ENCODE measurements around the gene RNF166.
A peak's percentile ranks its signal among the peaks of the same experiment; 100 is the strongest.
"Not testable (repeated sequence)": the region's sequence is repeated elsewhere in the genome, so short reads cannot be mapped to it uniquely, and the experiment has no call there.

RNF166 gene

DNA sequence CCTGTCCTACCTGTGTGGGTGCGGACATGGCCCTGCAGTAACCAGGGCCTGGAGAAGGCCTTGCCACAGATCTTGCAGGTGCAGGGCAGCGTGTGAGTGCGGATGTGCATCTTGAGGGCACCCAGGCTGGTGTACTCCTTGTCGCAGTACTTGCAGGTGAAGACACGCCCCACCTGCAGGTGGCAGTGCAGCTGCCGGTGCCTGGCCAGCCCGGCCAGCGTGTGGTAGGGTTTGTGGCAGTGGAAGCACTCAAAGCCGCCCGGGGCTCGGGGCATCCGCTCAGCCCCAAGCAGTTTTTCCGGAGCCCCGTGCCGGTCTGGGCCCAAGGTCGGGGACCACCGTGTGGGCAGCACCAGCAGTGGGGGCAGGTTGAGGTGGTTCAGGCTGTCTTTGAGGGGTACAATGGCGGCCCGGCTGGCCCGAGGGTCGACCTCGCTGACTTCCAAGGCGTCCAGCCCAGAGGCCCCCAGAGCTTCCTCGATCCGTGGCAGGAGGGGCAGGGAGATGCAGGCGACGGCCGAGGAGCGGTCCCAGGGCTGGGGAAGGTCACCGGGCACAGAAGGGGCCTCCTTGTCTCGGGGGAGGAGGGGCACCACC lies 25.0 kb downstream of the RNF166 start:
- H3K36me3 Mint-ChIP-seq (ENCODE audit: low read depth) = peaks cover 66% of the 10 kb centered on the region
- H3K27ac Mint-ChIP-seq = peak overlapping the region; percentile 98
- H3K27me3 Mint-ChIP-seq = no peaks in the 10 kb centered on the region
- H3K4me1 Mint-ChIP-seq (ENCODE audit: low read depth) = peaks cover 43% of the 10 kb centered on the region
- H3K9me3 Mint-ChIP-seq = no peaks in the 10 kb centered on the region
- peak overlapping the region; percentile 69 for H3K4me3 Mint-ChIP-seq
- intact Hi-C loops (cut with micrococcal nuclease) = loop anchor here (10.0 kb wide), 1 partner anchor 46 kb away; the partner anchor contains the start of gene IL17C

DNA sequence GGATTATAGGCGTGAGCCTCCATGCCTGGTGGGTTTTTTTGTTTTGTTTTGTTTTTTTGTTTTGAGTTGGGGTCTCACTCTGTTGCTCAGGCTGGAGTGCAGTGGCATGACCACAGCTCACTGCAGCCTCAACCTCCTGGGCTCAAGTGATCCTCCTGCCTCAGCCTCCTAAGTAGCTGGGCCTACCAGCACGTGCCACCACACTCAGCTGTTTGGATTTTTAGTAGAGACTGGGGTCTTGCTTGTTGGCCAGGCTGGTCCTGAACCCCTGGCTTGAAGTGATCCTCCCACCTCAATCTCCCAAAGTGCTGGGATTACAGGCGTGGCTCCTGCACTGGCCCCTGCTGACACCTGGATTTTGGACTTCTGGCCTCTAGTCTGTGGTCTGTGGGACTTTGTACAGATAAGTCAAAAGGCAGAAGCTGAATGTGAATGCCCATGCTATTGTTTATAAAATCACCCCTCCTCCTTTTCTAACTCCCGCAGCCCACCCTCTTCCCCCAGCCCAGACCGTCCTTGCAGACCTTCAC lies 25.6 kb downstream of the RNF166 start:
- Mint-ChIP-seq H3K4me3 (peak overlapping the region; percentile 69), H3K4me1 (ENCODE audit: low read depth) (peaks cover 43% of the 10 kb centered on the region), H3K9me3 (no peaks in the 10 kb centered on the region), H3K27ac (peak overlapping the region; percentile 98), H3K27me3 (no peaks in the 10 kb centered on the region), H3K36me3 (ENCODE audit: low read depth) (peaks cover 71% of the 10 kb centered on the region)
- intact Hi-C loops (cut with micrococcal nuclease) = loop anchor here (10.0 kb wide), 1 partner anchor 46 kb away; the partner anchor contains the start of gene IL17C

DNA sequence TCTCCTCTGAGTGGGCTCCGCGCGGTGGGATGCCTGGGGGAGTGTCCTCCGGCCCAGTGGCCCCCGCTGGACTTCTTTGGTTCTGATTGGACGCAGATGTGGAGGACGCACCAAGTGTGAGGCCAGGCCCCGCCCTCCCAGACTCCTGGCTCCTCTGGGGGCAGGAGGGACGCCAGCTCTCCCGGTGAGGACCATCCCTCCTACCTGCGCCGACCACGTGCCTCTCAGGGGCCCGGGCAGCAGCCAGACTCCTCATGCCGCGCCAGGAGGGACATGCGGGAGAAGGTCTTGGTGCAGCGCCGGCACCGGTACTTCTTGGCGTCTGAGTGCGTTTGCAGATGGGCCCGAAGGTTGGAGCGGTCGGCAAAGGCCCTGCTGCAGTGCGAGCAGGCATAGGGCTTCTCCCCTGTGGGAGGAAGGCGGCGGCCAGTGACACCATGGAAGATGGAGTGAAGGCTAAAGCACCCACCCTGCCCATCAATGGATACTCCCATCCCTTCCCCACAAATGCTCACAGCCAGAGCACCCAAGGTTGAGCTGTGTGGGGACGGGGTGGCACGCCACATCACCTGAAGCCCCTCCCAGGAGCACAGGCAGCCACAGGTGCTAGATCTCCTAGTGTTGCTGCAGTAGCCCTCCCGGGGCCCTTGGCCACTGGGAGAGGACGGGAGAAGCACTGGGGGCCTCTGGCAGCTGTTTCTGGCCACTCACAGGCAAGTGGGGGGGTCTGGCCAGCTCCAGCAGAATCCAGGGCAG lies 27.8 kb downstream of the RNF166 start:
- H3K4me3 Mint-ChIP-seq = no peak overlapping the region

DNA sequence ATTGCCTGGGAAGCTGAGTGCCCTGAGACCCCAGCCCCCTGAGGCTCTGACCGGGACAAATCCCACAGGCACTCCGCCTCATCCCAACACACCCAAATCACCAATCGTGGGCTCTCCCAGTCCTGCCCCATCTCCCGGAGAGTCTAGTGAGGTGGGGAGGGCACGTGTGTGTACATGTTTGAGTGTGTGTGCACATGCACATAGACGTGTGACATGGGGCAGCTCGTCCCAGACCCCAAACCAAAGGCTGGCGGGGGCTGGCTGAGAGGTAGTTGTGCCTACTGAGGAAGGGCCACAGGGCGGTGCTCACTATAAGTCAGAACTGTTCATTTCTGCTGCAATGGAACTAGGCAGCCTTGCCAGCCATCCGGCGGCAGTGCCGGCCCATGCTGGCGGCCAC lies 28.5 kb downstream of the RNF166 start:
- peaks cover 28% of the 10 kb centered on the region for H3K4me1 Mint-ChIP-seq (ENCODE audit: low read depth)
- H3K9me3 Mint-ChIP-seq = no peaks in the 10 kb centered on the region
- no peaks in the 10 kb centered on the region for H3K27me3 Mint-ChIP-seq
- intact Hi-C loops (cut with micrococcal nuclease) = no loop called here
- no peak overlapping the region for H3K4me3 Mint-ChIP-seq
- no peak overlapping the region for H3K27ac Mint-ChIP-seq
- peaks cover 82% of the 10 kb centered on the region for H3K36me3 Mint-ChIP-seq (ENCODE audit: low read depth)

More for the DNA sequence above, 27.8 kb downstream of the RNF166 start:
- Mint-ChIP-seq H3K27ac (no peak overlapping the region), H3K9me3 (no peaks in the 10 kb centered on the region), H3K36me3 (ENCODE audit: low read depth) (peaks cover 82% of the 10 kb centered on the region), H3K4me1 (ENCODE audit: low read depth) (peaks cover 29% of the 10 kb centered on the region), H3K27me3 (no peaks in the 10 kb centered on the region)
- intact Hi-C loops (cut with micrococcal nuclease) = no loop called here

DNA sequence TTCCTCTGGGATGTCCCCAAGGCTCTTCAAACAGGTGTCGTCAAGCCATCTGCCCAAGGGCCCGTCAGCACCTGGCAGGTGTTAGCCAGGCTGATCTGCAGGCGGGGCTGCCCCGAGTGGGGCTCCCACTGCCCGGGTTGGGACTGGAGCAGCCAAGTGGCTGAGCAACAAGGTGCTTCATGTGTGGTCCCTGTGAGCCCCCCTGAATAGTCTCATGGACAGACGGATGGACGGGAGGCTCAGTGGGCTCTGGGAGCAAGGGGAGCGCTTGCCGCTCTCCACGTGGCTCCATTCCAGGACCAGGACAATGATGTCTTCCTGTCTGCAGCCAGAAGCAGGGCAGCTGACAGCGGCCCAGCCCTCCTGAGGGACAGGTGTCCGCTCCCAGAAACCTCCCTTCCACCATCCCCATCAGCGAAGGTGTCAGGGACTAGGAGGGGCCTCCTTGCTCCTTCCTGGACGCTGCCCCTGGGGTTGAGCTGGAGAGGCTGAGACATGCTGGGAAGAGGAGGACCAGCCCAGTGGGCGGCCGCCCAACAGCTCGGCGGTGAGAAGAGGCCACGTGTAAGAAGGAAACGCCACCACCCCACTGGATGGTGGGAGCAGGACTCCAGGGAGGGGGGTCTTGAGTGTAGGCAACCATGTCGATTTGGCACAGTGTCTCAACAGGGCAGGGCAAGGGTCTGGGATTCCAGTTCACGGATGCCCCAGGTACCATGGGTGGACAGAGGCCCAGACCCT lies 29.5 kb downstream of the RNF166 start:
- Mint-ChIP-seq H3K27me3 (no peaks in the 10 kb centered on the region), H3K36me3 (ENCODE audit: low read depth) (peaks cover 85% of the 10 kb centered on the region), H3K9me3 (no peaks in the 10 kb centered on the region), H3K4me3 (no peak overlapping the region), H3K4me1 (ENCODE audit: low read depth) (peaks cover 18% of the 10 kb centered on the region), H3K27ac (no peak overlapping the region)
- intact Hi-C loops (cut with micrococcal nuclease) = no loop called here

DNA sequence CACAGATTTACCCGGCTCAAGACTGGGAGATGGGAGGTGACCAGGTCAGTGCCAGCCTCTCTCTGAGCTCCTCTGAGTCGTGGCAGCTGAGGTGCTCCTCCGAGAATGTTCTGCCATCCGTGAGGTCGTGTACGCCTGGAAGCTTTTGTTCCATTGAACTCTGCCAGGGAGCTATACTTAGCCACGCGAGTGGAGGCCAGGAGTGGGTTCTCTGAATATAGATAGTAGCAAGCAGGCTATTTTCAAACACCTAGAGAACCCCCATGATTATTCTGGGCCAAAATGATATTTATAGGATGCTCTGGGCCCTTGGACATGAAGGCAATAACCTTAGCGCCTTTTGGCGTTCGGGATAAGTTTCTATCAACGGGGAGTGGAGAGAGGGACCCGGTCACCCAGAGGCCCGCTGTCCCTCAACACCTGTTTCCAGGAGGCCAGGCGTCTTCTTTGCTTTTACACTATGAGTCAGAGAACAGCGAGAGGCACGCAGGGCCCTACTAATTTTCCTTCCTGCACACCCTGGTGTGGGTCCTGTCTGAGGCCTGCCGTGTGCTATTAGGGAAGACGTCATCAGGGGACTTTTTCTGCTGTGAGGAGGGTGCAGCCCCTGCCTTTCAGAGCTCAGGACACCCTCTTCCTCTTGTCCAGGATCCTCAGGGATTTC lies 32.4 kb downstream of the RNF166 start:
- intact Hi-C loops (cut with micrococcal nuclease) = no loop called here
- Mint-ChIP-seq H3K27ac (peak overlapping the region; percentile 37), H3K9me3 (no peaks in the 10 kb centered on the region), H3K4me1 (ENCODE audit: low read depth) (peaks cover 10% of the 10 kb centered on the region), H3K27me3 (no peaks in the 10 kb centered on the region), H3K4me3 (no peak overlapping the region), H3K36me3 (ENCODE audit: low read depth) (peaks cover 60% of the 10 kb centered on the region)

DNA sequence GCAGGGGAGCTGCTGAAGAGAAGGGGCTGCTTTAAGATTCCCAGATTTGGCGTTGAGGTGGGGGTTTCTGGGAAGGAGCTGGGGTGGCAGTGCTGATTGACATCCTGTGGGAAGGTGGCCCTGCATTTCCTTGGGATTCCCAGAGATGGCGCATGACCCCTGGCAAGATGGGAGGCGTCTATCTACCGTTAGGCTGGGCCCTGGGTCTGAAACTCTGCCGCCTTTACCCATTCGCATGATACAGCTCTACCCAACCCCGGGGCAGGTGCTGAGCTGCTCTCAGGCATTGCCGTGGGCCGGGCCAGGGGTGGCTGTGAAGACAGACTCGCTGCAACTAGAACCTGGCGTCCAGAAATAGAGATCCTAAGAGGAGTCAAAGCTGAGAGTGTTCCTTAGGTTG lies 33.4 kb downstream of the RNF166 start:
- Mint-ChIP-seq H3K9me3 (no peaks in the 10 kb centered on the region), H3K27ac (no peak overlapping the region), H3K36me3 (ENCODE audit: low read depth) (peaks cover 58% of the 10 kb centered on the region), H3K4me1 (ENCODE audit: low read depth) (peaks cover 14% of the 10 kb centered on the region), H3K27me3 (no peaks in the 10 kb centered on the region), H3K4me3 (no peak overlapping the region)
- intact Hi-C loops (cut with micrococcal nuclease) = no loop called here

DNA sequence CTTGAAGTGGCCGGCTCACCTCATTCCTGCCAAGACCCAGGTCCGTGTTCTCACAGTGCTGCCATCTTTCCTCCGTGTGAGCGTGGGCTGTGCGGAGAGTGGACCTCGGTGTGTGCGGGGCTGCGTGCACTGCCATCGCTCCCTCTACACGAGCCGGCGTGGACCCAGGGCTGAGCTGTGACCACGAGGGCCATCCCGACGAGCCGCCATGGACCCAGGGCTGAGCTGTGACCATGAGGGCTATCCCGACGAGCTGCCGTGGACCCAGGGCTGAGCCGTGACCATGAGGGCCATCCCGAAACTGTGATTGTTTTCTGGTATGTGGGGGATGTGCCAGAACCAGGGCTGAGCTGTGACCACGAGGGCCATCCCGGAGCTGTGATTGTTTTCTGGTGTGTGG lies 34.4 kb downstream of the RNF166 start:
- no peak overlapping the region for H3K4me3 Mint-ChIP-seq
- intact Hi-C loops (cut with micrococcal nuclease) = no loop called here
- H3K4me1 Mint-ChIP-seq (ENCODE audit: low read depth) = peaks cover 20% of the 10 kb centered on the region
- no peaks in the 10 kb centered on the region for H3K27me3 Mint-ChIP-seq
- H3K9me3 Mint-ChIP-seq = no peaks in the 10 kb centered on the region
- no peak overlapping the region for H3K27ac Mint-ChIP-seq
- H3K36me3 Mint-ChIP-seq (ENCODE audit: low read depth) = peaks cover 48% of the 10 kb centered on the region

DNA sequence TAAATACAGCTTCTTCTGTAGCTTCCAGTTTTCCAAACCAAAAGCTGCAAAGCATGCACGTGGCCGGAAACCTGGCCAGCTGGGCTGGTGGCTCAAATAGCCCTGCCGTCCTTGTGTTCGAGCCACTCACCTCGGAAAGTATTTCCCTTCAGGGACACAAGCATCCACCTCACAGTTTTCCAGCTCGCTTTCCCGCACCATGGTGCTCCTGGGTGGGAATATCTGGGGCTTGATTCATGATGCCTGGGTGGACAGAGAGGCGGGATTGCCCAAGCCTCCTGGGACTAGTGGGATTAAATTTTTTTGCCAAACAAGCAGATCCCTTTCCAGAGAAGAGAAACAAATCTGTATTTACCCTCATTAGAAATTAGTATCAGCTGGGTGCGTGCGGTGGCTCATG lies 36.2 kb downstream of the RNF166 start:
- H3K27ac Mint-ChIP-seq = no peak overlapping the region
- H3K4me3 Mint-ChIP-seq = no peak overlapping the region
- intact Hi-C loops (cut with micrococcal nuclease) = no loop called here
- H3K4me1 Mint-ChIP-seq (ENCODE audit: low read depth) = peaks cover 20% of the 10 kb centered on the region
- no peaks in the 10 kb centered on the region for H3K27me3 Mint-ChIP-seq
- H3K9me3 Mint-ChIP-seq = no peaks in the 10 kb centered on the region
- peaks cover 45% of the 10 kb centered on the region for H3K36me3 Mint-ChIP-seq (ENCODE audit: low read depth)

DNA sequence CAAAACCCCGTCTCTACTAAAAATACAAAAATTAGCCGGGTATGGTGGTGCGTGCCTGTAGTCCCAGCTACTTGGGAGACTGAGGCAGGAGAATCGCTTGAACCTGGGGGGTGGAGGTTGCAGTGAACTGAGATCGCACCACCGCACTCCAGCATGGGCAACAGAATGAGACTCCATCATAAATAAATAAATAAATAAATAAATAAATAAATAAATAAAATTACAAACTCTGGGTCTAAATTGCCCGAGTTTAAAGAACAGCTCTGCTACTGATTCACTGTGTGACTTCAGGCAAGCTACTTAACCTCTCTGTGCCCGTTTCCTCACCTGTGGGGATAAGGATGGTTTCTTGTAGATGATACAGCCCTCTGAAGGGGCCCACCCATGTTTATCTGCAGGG lies 36.7 kb downstream of the RNF166 start:
- H3K27ac Mint-ChIP-seq; intact Hi-C loops (cut with micrococcal nuclease); H3K4me3 Mint-ChIP-seq; H3K27me3 Mint-ChIP-seq; H3K9me3 Mint-ChIP-seq: not testable (repeated sequence)
- peaks cover 20% of the 10 kb centered on the region for H3K4me1 Mint-ChIP-seq (ENCODE audit: low read depth)
- peaks cover 40% of the 10 kb centered on the region for H3K36me3 Mint-ChIP-seq (ENCODE audit: low read depth)

DNA sequence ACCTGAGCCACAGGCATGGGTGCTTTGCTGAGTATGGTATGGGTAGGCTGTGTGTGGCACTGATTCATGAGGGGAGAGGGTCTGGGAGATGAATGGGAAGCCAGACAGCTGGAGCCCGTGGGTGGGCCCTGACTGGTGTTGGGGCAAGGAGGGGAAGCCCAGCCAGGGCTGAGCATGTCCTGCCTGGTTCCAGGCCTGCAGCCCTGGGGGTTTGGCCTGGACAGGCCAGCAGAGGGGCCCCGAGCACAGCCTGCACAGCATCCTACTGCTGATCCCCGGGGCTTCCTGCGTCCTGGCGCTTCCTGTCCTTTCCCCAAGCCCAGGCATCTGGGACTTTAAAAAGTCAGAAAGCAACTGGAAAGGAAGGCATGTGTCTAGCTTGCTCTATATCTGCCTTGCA lies 38.7 kb downstream of the RNF166 start:
- Mint-ChIP-seq H3K36me3 (ENCODE audit: low read depth) (peaks cover 42% of the 10 kb centered on the region), H3K4me1 (ENCODE audit: low read depth) (peaks cover 19% of the 10 kb centered on the region), H3K27ac (no peak overlapping the region), H3K4me3 (no peak overlapping the region), H3K9me3 (no peaks in the 10 kb centered on the region), H3K27me3 (no peaks in the 10 kb centered on the region)
- intact Hi-C loops (cut with micrococcal nuclease) = no loop called here

DNA sequence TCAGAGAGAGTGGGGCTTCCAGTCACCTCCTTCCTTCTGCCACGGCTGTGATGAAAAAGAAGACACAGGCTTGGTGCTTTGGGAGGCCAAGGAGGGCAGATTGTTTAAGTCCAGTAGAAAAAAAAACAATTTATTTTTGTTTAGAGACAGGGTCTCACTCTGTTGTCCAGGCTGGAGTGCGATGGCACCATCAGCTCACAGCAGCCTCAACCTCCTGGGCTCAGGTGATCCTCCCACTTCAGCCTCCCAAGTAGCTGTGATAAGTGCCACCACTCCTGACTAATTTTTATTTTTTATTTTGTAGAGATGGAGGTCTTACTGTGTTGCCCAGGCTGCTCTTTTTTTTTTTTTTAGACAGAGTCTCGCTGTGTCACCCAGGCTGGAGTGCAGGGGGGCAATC lies 40.6 kb downstream of the RNF166 start:
- no peak overlapping the region for H3K27ac Mint-ChIP-seq
- intact Hi-C loops (cut with micrococcal nuclease) = no loop called here
- no peak overlapping the region for H3K4me3 Mint-ChIP-seq
- H3K27me3 Mint-ChIP-seq = peaks cover 2% of the 10 kb centered on the region
- peaks cover 37% of the 10 kb centered on the region for H3K4me1 Mint-ChIP-seq (ENCODE audit: low read depth)
- H3K36me3 Mint-ChIP-seq (ENCODE audit: low read depth) = peaks cover 37% of the 10 kb centered on the region
- H3K9me3 Mint-ChIP-seq = no peaks in the 10 kb centered on the region

DNA sequence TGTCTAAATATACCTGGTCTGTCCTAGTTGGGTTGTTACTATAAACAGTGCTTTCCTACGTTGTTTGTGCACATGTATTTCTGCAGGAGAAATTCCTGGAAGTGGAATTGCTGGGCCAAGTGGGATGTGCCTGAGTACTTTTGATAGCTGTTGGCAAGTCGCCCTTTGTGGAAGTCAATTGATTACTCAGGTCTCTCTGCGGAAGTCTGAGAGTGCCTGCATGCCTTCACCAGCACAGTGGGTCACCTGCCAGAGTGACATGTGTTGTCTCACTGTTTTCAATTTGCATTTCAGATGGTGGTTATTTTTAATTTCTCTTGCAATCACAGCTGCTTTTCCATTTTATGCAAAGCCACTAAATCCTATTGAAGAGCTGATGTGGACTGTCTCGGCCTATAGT lies 41.1 kb downstream of the RNF166 start:
- H3K27me3 Mint-ChIP-seq = peaks cover 2% of the 10 kb centered on the region
- H3K4me3 Mint-ChIP-seq = no peak overlapping the region
- intact Hi-C loops (cut with micrococcal nuclease) = no loop called here
- H3K36me3 Mint-ChIP-seq (ENCODE audit: low read depth) = peaks cover 40% of the 10 kb centered on the region
- no peak overlapping the region for H3K27ac Mint-ChIP-seq
- no peaks in the 10 kb centered on the region for H3K9me3 Mint-ChIP-seq
- H3K4me1 Mint-ChIP-seq (ENCODE audit: low read depth) = peaks cover 41% of the 10 kb centered on the region
